ENCODE data around the gene P3H2.
"Not testable (repeated sequence)": the region's sequence is repeated elsewhere in the genome, so short reads cannot be mapped to it uniquely, and the experiment has no call there.

The P3H2 gene

GRCh38 chr3:190084983-190085382 lies 35.7 kb downstream of the P3H2 start:
- no peak for DNase-seq

GRCh38 chr3:190083635-190084034 lies 37.1 kb downstream of the P3H2 start:
- no peak for DNase-seq

DNA sequence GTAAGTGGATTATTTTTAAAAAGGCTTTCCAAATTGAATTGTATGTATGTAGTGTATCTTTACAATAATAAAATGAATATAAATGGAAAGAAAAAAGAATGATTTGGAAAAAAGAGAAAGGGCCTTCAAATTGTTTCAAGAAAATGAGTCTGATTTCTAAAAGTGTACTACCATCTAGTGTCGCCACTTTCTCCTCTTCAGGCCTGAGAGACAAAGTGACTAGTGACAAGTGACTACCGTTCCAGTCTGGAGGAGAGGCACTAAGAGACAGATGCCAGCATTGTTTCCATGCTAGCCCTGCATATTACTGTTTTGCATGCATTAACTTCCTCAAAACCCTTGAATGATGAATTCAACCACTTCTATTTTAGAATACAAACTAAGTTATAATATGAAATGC lies 39.3 kb downstream of the P3H2 start:
- DNase-seq: no peak

DNA sequence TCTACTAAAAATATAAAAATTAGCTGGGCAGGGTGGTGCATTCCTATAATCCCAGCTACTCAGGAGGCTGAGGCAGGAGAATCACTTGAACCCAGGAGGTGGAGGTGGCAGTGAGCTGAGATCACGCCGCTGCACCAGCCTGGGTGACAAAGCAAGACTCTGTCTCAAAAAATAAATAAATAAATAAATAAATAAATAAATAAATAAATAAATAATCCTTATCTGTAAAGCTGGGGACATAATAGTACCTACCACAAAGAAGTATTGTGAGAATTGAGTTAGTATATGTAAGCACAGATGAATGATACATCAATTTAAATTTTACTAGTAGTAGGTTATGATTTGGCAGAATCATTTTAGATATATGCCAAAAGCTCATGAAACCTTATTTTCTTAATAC lies 41.5 kb downstream of the P3H2 start:
- not testable (repeated sequence) for DNase-seq

- DNase-seq: no peak
These were observed 43.2 kb downstream of the P3H2 start for GRCh38 chr3:190077395-190078045.

DNA sequence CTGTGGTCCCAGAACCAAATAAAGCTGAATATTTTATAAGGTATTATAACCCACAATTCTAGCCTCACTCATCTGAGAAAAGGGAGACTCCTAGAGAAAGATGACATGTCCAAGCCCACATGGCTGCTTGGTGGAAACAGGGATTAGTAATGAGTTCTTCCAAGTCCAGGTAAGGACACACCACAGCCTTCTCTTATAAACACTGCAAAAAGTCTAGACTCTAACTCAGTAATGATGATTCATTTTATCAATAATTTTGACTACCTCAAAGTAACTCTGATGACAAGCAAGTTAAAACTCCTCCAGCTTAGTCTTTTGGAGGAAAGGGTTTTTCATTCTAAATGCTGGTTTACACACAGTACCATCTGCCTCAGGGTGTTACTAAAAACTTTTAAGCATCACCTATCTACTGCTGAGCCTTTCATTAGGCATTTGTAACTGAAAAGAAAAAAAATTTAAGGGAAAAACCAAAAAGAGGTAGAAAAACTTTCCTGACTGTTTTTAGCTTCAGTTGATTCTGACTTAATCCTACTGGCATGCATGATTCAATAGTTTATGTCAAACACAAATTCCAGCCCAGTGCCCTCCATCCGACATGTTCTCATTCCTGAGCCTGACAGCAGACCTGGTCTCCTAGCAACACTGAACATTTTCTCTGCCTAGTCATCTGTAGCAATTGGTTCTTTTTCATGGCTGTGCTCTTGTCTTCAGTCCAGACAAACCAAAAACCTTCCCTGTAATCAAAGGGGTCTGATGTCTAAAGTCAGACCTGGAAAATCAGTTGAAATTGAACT lies 43.9 kb downstream of the P3H2 start:
- no peak for DNase-seq

DNA sequence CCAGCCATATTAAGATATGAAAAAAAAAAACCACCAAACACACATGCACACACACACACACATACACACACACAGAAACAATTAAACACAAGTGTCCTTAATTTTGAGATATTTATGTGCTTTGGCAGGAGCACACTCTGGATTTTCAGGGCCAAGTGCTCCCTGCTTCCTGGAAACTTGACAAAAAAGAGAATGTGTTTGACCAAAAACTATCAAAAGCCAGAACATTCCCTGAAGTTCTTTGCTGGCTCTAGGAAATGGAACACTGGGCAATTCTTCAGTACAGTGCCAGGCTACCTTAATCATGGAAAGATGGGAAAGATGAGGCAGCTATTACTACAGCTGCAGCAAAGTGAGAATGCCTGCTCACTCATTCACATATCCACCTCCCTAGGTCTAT lies 44.6 kb downstream of the P3H2 start:
- DNase-seq: no peak

DNA sequence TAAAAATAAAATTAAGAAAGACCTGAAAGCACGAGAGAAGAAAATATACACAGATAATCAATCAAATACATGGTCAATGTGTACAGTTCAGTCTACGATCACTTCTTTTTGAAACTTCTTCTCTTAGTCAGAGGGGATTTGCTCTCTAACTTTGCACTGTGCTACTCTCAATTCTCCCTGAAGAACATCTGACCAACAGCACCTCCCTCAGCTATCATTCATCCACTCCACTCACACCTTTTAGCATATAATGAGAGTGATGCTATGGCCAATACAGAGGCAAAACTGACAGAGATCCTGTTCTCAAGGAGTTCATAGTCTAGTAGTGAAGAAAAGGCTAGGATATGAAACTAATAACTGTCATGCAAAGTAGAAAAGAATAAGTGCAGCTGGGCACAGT lies 45.9 kb downstream of the P3H2 start:
- no peak for DNase-seq

- no peak for DNase-seq
These were observed 47.3 kb downstream of the P3H2 start for GRCh38 chr3:190073264-190074008.

- DNase-seq: no peak
These were observed 47.8 kb downstream of the P3H2 start for GRCh38 chr3:190072856-190073255.

- not testable (repeated sequence) for DNase-seq
These were observed 48.8 kb downstream of the P3H2 start for GRCh38 chr3:190071921-190072320.

DNA sequence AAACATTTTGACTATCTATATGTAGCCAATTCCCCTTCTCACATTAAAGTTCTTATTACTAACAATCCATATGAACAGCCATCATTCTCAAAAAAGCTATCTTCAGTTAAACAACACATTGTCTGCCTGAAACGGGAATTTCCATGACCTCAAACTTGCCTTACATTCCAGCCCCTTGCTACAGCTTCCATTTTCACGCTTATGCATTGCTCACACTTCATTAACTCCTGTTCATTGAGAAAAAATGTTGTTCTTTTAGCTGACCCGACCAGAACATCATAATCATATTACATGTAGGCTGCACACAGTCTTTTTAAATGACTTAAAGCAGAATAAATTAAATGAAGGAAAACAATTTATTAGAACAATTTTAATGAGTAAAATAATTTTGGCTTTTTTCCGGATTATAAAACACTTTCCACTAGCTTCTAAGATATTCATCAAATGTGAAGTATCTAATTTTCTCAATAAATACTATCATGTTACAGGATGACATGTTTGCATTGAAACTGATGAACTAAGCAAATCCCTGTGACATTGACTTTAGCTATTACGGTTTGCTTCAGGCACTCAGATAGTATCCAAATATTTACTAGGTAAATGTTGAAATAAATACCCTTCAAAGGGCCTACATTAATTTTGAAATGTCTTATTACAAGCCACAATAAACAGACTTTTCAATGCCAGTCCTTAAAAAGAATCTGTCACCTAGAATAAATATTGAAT lies 49.9 kb downstream of the P3H2 start:
- DNase-seq: no peak

DNA sequence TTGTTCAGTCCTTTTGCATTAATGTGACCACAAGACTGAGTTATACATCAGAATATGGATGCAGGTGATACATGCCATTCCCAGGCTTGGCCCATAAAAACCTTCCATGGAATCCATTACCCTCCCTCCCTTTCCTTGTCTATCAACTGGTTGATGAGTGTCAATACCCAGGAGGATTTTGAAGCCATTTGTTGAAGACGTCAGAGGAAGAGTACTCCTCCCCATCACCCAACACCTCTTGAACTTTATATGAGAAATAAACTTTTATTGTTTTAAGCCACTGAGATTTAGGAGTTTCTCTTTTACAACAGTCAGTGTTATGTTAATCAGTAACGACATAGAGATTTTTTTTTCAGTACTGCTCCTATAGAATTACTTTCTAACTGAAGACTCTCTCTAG lies 55.5 kb downstream of the P3H2 start:
- no peak for DNase-seq

- DNase-seq: no peak
These were observed 56.0 kb downstream of the P3H2 start for GRCh38 chr3:190064659-190065058.

- no peak for DNase-seq
These were observed 56.6 kb downstream of the P3H2 start for GRCh38 chr3:190064112-190064511.

- no peak for DNase-seq
These were observed 57.2 kb downstream of the P3H2 start for GRCh38 chr3:190063490-190063889.

GRCh38 chr3:190060192-190060775 lies 60.4 kb downstream of the P3H2 start:
- no peak for DNase-seq

DNA sequence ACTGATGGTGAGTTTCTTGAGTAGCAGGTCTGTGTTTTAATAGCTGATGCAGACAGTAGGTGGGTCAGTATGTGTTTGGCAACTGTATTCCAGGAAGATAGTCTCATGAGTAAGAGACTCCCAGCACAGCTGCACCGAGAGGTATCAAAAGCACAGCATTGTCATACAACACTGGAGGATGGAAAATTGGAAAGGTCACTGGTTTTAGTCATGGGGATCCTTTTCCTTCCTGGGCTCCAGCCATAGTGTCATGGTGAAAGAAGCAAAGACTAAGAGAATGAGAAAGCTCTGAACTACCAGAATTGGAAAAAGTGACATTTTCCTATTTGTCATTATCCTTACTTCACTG lies 61.5 kb downstream of the P3H2 start:
- DNase-seq: no peak

DNA sequence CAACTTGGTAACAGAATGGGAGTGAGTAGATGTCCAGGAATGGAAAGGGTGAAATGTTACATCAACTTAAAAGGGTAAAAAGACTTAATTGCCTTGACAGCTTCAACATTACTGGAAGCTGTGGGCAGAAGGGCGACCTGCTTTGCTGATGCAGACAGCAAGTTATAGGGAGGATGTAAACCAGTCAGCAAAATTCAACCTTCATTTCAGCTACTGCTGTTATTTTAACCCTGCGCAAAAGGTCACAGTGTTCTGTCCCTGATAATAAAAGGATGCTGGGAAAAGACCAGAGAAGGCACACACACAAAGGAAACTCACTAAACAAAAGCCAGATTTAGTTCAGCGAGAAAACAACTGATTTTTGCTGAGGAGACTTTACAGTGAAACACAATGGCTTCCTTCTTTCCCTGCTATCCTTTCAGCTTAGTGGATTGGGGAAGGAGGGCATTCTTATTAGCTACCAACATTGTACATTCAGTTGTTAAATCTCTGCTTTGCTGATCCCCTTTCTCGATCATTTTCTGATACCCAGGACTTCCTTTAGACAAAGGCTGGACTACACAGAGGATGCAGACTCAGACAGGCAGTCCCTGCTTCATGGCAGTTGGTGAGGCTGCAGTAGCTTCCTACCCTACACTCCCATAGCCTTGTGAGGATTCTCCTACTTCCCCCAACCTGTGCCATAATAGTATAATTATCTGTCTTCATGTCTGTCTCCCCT lies 62.0 kb downstream of the P3H2 start:
- DNase-seq: no peak

DNA sequence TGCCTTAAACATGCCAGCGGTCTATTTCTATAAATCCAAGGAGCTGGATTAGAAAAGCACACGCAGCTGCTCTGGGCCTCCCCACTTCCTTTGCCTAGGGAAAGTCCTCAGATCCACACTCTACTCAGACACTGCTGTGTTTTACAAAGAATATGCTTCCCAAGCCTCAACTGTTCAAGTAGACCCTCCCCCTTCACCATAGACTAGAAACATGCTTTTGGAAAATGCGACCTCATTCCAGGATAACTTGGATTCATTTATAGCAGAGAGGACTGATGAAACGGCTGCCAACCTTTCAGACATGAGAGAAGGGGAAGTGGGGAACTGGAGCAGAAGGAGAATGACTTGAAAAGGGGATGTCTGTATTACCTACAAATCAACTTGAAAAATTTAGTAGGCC lies 64.0 kb downstream of the P3H2 start:
- DNase-seq: no peak

- DNase-seq: no peak
These were observed 64.9 kb downstream of the P3H2 start for GRCh38 chr3:190055773-190056172.

Data from activated CD4-positive, alpha-beta T cell treated with anti-CD3 and anti-CD28 coated beads, Interleukin-2, amount 50 U/mL, for 48 hours (primary cell).